ENCODE data around the gene MTURN. TPM values are rescaled to one million over a fixed set of nuclear protein-coding genes. Genes with fewer than 3 reads are reported as not detected.
"Not testable (repeated sequence)": the region's sequence is repeated elsewhere in the genome, so short reads cannot be mapped to it uniquely, and the experiment has no call there.

Gene MTURN
- total and polyA plus RNA-seq, 4 donors = 13.5 to 79.6 (median 23.0) TPM

DNA sequence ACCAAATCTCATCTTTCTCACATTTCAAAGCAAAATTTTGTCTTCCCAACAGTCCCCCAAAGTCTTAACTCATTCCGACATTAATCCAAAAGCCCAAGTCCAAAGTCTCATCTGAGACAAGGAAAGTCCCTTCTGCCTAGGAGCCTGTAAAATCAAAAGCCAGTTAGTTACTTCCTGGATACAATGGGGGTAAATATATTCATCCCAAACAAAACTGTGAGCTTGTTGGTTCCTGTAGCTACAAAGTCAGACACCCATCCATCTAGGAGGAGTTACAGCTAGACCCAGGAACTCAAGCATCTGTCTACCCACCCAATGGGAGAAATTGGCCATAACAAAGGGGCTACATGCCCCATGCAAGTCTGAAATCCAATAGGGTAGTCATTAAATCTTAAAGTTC is 51.9 kb downstream of the MTURN start:
- Histone ChIP-seq H3K36me3 (ENCODE audit: control insufficient read depth in 4 of 4, insufficient read depth in 4 of 4, low read length in 4 of 4) (peaks cover 0 to 3% (median 0%) of the 10 kb centered on the region in 4 donors), H3K4me3 (no peak overlapping the region), H3K27me3 (ENCODE audit: control insufficient read depth in 3 of 3, insufficient read depth in 3 of 3, low read length in 2 of 3) (no peaks in the 10 kb centered on the region), H3K9me3 (ENCODE audit: control insufficient read depth in 4 of 4, insufficient read depth in 3 of 4, low read length in 3 of 4) (peaks cover 0 to 3% (median 0%) of the 10 kb centered on the region in 4 donors), H3K27ac (ENCODE audit: low read depth in 1 of 2, low read length in 1 of 2) (no peak overlapping the region), H3K9ac (ENCODE audit: insufficient read depth in 1 of 2, low read length in 2 of 2) (no peak overlapping the region), H3K4me1 (ENCODE audit: control insufficient read depth in 5 of 5, insufficient read depth in 5 of 5, low read length in 5 of 5) (peaks cover 0 to 18% (median 6%) of the 10 kb centered on the region in 5 donors)
- DNase-seq (no peak), ATAC-seq (ENCODE audit: insufficient read depth, low FRiP score) (no peak)
- 97% methylated on average over 1 of the region's 1 CpG for WGBS, 2 donors
- TF ChIP-seq, protein P1, sequence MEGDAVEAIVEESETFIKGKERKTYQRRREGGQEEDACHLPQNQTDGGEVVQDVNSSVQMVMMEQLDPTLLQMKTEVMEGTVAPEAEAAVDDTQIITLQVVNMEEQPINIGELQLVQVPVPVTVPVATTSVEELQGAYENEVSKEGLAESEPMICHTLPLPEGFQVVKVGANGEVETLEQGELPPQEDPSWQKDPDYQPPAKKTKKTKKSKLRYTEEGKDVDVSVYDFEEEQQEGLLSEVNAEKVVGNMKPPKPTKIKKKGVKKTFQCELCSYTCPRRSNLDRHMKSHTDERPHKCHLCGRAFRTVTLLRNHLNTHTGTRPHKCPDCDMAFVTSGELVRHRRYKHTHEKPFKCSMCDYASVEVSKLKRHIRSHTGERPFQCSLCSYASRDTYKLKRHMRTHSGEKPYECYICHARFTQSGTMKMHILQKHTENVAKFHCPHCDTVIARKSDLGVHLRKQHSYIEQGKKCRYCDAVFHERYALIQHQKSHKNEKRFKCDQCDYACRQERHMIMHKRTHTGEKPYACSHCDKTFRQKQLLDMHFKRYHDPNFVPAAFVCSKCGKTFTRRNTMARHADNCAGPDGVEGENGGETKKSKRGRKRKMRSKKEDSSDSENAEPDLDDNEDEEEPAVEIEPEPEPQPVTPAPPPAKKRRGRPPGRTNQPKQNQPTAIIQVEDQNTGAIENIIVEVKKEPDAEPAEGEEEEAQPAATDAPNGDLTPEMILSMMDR (IDR thresholded peaks at IDR 0.05; ENCODE audit: control extremely low read depth, extremely low read depth) = no peak

DNA sequence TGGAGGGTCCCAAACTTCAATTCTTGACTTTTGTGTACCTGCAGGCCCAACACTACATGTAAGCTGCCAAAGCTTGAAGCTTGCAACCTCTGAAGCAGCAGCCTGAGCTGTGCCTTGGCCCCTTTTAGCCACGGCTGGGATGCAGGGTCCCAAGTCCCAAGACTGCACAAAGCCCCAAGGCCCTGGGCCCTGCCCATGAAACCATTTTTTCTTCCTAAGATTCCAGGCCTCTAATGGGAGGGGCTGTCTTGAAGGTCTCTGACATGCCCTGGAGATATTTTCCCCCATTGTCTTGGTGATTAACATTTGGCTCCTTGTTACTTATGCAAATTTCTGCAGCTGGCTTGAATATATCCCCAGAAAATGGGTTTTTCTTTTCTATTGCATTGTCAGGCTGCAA is 52.7 kb downstream of the MTURN start:
- 97 to 100% methylated on average over 1 of the region's 1 CpG for WGBS, 2 donors
- ATAC-seq (ENCODE audit: insufficient read depth, low FRiP score) (no peak), DNase-seq (no peak)
- no peak overlapping the region for H3K4me3 ChIP-seq
- peaks cover 0 to 3% (median 0%) of the 10 kb centered on the region in 4 donors for H3K36me3 ChIP-seq (ENCODE audit: control insufficient read depth in 4 of 4, insufficient read depth in 4 of 4, low read length in 4 of 4)
- TF ChIP-seq, protein P1 (IDR thresholded peaks at IDR 0.05; ENCODE audit: control extremely low read depth, extremely low read depth) = no peak
- H3K27ac ChIP-seq (ENCODE audit: low read depth in 1 of 2, low read length in 1 of 2) = no peak overlapping the region
- no peak overlapping the region for H3K9ac ChIP-seq (ENCODE audit: insufficient read depth in 1 of 2, low read length in 2 of 2)
- no peaks in the 10 kb centered on the region for H3K27me3 ChIP-seq (ENCODE audit: control insufficient read depth in 3 of 3, insufficient read depth in 3 of 3, low read length in 2 of 3)
- peaks cover 0 to 10% (median 2%) of the 10 kb centered on the region in 5 donors for H3K4me1 ChIP-seq (ENCODE audit: control insufficient read depth in 5 of 5, insufficient read depth in 5 of 5, low read length in 5 of 5)
- peaks cover 0 to 3% (median 0%) of the 10 kb centered on the region in 4 donors for H3K9me3 ChIP-seq (ENCODE audit: control insufficient read depth in 4 of 4, insufficient read depth in 3 of 4, low read length in 3 of 4)

DNA sequence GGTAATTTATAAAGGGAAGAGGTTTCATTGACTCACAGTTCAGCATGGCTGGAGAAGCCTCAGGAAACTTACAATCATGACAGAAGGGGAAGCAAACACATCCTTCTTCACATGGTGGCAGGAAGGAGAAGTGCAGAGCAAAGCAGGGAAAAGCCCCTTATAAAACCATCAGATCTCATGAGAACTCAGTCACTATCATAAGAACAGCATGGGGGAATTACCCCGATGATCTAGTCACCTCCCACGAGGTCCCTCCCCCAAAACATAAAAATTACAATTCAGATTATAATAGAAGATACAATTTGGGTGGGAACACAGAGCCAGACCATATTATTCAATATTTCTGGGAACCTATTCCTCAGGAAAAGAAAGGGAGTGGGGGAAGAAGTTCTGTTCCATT is 53.6 kb downstream of the MTURN start:
- 91% methylated on average over 2 of the region's 2 CpGs for WGBS, 2 donors
- H3K9ac ChIP-seq (ENCODE audit: insufficient read depth in 1 of 2, low read length in 2 of 2); H3K9me3 ChIP-seq (ENCODE audit: control insufficient read depth in 4 of 4, insufficient read depth in 3 of 4, low read length in 3 of 4); H3K36me3 ChIP-seq (ENCODE audit: control insufficient read depth in 4 of 4, insufficient read depth in 4 of 4, low read length in 4 of 4); DNase-seq; H3K27ac ChIP-seq (ENCODE audit: low read depth in 1 of 2, low read length in 1 of 2); ATAC-seq (ENCODE audit: insufficient read depth, low FRiP score); H3K27me3 ChIP-seq (ENCODE audit: control insufficient read depth in 3 of 3, insufficient read depth in 3 of 3, low read length in 2 of 3); H3K4me1 ChIP-seq (ENCODE audit: control insufficient read depth in 5 of 5, insufficient read depth in 5 of 5, low read length in 5 of 5); H3K4me3 ChIP-seq: not testable (repeated sequence)

DNA sequence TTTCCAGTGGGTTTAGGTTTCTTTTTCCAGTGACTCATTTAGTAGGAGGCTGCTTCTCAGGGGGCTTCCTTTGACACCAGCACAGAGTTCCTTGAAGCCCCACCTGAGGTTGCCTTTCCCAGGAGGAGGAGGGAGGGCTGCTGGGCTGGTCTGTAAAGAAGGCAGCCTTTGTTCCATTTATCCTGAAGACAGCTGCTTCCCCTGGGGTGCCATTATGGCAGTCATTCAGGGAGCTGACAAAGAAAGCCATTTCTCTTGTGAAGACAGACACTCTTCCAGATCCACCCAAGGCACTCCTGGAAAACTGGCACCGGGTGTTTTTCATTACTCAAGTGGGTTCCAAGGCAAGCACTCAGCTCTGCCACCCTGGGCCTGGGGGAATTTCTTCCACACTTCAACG is 54.0 kb downstream of the MTURN start:
- Histone ChIP-seq H3K4me3 (no peak overlapping the region), H3K9me3 (ENCODE audit: control insufficient read depth in 4 of 4, insufficient read depth in 3 of 4, low read length in 3 of 4) (peaks cover 0 to 3% (median 0%) of the 10 kb centered on the region in 4 donors), H3K27me3 (ENCODE audit: control insufficient read depth in 3 of 3, insufficient read depth in 3 of 3, low read length in 2 of 3) (no peaks in the 10 kb centered on the region), H3K27ac (ENCODE audit: low read depth in 1 of 2, low read length in 1 of 2) (no peak overlapping the region), H3K9ac (ENCODE audit: insufficient read depth in 1 of 2, low read length in 2 of 2) (no peak overlapping the region), H3K4me1 (ENCODE audit: control insufficient read depth in 5 of 5, insufficient read depth in 5 of 5, low read length in 5 of 5) (peaks cover 0 to 3% (median 0%) of the 10 kb centered on the region in 5 donors), H3K36me3 (ENCODE audit: control insufficient read depth in 4 of 4, insufficient read depth in 4 of 4, low read length in 4 of 4) (peaks cover 0 to 3% (median 0%) of the 10 kb centered on the region in 4 donors)
- DNase-seq (no peak), ATAC-seq (ENCODE audit: insufficient read depth, low FRiP score) (no peak)
- 75 to 93% methylated on average over 2 of the region's 2 CpGs for WGBS, 2 donors
- TF ChIP-seq, protein P1 (IDR thresholded peaks at IDR 0.05; ENCODE audit: control extremely low read depth, extremely low read depth) = no peak

All from lung (tissue), 12 donors.